Stimulated activated CD4-positive, alpha-beta T cell treated with anti-CD3 and anti-CD28 coated beads, TNF-alpha, amount 100 ng/mL, for 24 hours (primary cell): ENCODE results near the gene VCX3A.
"Not testable (repeated sequence)": the region's sequence is repeated elsewhere in the genome, so short reads cannot be mapped to it uniquely, and the experiment has no call there.

Experiments
- DNase-seq, 3 experiments: peaks; one replicate each; pipeline ENCODE4 v3.0.0-alpha.2; 2020; ENCODE audit warnings: low read depth in 3 of 3

The VCX3A gene

DNA sequence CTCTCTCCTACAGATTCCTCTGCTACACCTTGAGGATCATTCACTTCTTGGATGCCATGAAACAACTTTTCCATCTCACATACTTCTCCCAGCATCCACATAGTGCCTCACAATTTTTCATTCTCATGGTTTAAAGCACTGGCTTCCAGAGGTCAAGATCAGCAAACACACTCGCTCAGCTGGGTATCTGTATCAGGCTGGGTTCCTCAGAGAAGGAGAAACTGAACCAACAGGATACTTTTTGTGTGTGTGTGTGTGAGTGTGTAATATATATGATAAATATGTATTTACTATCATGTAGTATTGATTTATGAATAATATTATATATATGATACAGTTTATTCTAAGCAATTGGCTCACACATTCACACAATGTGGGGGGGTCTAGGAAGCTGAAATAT is at the start of gene VCX3A:
TSS of gene VCX3A (minus strand) at position 101 of the 400 bp plus-strand sequence. CDS start 621 bp downstream, outside the sequence.
- DNase-seq, result not testable (repeated sequence)

DNA sequence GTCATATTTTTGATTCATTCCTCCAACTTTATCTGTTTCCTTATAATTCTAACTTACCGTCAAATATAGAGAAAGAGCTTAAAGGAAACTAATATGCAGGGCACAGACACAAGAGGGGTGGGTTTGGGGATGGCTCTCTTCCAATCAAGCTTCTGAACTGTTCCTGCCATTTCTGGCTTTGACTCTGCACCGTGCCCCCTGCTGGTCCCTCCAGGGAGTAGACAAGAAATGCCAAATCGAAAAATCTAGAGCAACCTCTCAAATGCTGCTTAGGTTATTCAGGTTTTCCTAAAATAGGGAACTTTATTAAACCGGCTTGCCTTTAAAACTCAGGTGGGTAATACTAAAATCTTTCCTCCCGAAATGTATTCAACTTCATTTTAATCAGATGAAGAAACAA is 39.8 kb upstream of the VCX3A start:
- DNase-seq, result no peak

GRCh38 chrX:6568031-6568430 is 33.1 kb upstream of the VCX3A start:
- no peak for DNase-seq

DNA sequence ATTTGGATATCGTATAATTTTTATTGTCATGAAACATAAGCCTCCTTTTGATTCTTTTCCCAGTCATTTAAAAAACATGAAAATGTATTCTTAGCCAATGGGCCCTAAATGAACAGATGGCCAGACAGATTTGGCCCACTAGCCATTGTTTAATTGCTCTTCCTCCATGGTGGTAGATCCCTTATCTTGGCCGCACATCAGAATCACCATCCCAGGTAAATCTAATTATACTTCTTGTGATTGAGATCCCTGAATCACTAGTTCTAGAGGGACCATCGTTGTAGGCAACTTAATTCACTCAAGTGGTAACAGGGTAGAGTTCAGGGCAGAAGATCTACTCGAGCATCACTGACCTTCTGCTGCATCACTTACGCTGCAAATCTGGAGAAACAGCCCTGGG is 24.1 kb upstream of the VCX3A start:
- DNase-seq, result no peak

- no peak for DNase-seq
These were observed 22.8 kb upstream of the VCX3A start for GRCh38 chrX:6557690-6558089.

GRCh38 chrX:6550999-6551398 is 16.1 kb upstream of the VCX3A start:
- DNase-seq, result no peak

DNA sequence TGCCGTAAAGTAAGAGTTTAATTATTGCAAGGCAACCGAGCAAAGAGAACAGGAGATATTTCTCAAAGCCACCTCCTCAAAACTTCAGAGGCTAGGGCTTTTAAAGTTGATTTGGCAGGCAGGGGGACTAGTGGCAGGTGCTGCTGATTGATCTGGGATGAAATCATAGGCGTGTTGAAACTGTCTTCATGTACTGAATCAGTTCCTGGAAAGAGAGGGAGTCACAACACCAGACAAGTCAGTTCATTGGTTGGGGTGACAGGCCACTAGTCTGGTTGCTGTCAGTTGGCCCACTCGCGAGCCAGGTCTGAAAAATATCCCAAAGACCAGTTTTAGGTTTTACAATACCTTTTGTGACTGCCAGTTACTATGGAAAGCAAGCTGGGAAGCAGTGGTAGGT is 10.8 kb upstream of the VCX3A start:
- no peak for DNase-seq

DNA sequence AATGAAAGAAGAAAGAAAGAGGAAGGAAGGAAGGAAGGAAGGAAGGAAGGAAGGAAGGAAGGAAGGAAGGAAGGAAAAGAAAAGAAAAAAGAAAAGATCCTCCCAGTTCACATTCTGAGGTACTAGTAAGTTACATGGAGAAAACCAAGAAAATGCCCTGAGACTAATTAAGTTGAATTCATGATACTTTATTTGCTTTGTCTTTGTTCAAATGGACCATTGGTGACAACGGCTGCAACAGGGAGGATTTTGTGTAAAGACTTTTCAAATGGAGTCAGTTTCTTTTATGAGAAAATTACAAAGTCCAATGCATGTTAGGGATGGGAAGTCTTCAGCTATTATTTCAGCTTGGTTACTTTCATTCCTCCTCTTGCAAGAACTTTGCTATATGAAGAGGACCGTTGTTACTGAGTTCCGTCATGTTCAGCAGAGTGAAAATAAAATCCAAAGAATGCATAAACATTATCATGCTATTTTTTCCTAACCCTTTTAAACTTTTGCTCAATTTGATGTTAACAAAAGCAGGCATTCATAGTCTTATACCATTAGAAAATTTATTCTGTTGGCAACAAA is 8.3 kb downstream of the VCX3A start:
- DNase-seq, result no peak

DNA sequence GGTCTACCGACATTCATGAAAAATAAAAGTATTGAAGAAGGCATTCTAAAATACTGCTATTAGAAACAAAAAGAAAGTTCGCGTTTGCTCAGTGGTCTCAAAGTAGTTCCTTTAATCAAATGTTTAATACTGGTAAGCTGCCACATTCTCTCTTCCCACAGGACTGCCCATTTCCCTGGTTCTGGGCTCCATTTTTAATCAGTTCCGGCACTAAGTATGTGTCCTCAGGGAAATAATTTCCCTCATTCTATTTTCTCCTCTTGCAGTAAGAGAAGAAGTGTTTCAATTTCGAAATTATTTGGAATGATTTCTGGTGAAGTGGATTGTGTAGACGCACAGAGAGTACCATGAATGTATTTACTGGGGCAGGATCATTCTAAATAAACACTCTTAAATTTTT is 17.5 kb downstream of the VCX3A start:
- no peak for DNase-seq

DNA sequence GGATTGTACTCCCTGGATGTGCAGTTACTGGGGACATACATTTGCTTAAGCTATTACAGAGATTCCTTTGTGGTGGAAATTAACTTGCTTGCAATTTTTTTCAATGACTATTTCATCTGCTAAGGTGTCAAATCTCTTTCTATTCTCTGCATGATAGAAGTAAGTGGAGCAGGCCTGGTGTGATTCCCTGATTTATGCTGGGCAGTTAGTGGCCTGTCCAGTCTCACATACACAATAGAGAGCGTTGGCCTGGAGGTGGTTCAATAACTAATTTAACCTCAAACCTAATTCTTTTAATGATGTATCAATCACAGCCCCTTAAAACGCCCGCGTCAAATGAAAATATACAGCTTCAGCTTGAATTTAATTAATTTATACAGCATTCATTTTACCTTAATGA is 28.5 kb downstream of the VCX3A start:
- DNase-seq, result no peak

GRCh38 chrX:6505960-6506359 is 29.0 kb downstream of the VCX3A start:
- DNase-seq, result no peak

DNA sequence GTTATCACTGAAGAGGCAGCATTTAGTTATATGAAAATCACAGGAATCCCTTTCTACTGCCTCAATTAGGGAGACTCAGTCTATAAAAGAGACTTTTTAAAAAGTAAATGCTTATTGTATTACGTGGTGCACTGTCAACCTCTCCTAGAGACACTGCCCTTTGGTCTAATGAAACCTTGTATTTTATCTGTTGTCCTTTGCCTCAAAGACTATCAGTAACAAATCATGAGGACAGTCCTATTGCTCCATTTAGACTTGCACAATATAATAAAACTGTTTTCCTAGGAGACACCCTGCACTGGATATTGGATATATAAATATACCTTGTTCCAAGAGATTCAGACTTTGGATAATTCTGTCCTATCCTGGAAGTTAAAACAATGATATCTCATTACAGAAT is 34.2 kb downstream of the VCX3A start:
- no peak for DNase-seq

DNA sequence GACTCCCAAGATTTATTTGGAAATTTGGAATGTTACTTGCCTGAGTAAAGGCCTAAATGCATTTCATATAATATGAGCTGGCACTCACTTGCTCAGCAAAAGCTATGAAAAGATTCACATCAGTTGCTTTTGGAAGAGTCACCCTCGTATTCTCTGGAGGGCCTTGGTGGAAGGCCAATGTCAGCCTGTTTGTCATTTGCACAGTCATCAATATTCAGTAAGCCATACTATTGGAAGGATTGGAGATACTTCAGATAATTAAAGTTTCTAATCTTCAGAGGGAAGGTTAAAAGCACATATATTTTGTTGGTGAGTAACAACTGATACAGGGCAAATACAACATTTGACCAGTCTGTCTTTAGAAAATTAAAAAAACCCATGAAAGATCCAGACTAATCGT is 36.6 kb downstream of the VCX3A start:
- no peak for DNase-seq
